HPDE6-E6E7 (cell line): ENCODE results near the gene CINP.
"Not testable (repeated sequence)": the region's sequence is repeated elsewhere in the genome, so short reads cannot be mapped to it uniquely, and the experiment has no call there.

ENCODE experiments used
- DNase-seq: peaks from one replicate; pipeline ENCODE4 v3.0.0; 2011; ENCODE audit warnings: missing footprints; ENCODE audit errors: extremely low spot score

CINP gene

DNA sequence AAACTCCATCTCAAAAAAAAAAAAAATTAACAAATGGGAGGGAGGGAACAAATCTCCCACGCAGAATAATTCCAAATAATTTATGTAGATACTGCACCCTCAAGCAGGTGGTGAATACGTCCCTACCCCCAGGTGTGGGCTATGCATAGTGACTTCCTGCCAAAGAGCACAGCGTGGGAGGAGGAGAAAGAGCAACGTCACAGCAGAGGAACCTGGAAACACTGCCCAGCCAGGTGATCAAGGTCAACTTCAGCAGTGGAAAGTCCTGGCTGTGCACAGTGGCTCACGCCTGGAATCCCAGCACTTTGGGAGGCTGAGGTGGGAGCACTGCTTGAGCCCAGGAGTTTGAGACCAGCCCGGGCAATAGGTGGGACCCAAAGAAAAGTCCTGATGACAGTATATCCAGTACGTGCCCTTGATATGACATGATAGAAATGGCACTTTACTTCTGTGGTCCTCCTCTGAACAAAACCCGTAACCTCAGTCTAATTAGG is 9.5 kb downstream of the CINP start:
- no peak for DNase-seq

DNA sequence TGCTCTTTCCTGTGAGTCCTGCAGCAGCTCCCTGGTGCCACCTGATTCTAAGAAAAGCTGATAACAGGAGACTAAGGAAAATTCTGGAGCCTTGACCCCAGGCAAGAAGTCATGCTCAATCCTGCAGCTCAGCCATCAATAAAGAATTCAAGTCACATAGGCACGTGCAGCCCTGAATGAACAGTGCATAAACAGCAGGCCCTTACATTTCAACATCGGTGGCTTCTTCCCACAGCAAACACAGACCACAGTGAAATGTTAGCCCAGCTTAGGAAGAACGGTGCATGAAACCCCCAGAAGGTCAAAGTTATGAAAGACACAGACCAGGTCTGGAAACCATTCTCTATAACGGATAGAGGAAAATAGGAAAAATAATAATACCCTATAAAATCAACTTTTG is 10.5 kb downstream of the CINP start:
- no peak for DNase-seq

DNA sequence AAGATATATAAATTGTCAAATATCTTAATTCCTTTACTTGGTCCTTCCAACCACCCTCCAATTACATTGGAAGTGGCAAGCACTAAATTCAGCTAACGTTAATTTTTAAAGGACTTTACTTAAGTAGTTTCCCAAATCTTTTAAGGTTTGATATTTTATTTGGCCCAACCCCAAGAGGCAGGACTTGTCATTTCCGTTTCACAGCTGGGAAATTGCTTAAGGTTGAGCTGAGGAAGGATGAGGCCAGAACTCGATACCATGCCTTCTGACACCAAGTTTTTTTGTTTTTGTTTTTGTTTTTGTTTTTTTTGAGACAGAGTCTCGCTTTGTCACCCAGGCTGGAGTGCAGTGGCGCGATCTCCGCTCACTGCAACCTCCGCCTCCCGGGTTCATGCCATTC is 11.1 kb downstream of the CINP start:
- DNase-seq = not testable (repeated sequence)

DNA sequence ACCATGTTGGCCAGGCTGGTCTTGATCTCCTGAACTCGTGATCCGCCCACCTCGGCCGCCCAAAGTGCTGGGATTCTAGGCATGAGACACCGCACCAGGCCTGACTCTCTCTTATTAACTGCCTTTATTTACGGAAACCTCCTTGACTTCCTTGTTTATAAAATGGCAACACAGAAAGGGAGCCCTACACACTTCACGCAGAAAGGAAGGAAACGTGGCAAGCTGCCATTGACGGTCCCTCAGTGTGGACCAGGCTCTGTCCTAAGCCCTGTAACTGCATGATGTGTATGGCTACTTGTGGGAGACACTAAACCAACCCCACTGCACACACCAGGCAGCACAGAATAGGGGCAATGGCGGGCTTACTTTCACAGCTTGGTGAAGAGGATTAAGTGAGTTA is 11.7 kb downstream of the CINP start:
- no peak for DNase-seq

DNA sequence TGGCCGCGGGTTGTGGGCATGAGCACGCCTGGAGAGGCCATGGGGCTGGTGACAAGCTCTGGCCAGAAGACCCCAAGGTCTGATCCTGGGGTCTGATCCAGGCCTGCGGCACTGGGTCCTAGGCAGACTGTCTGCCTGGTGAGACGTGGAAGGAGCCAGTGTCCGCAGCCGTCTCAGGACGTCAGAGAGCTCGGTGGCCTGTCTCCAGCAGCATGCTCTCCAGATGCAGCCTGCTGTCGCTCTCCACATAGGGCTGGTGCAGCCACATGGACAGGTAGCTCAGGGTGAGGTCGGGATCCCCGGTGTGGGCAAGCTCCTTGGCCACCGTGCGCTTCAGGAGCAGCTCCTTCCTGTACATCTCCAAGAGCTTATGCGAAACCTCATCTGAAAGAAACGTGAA is 14.3 kb downstream of the CINP start:
- DNase-seq = no peak

DNA sequence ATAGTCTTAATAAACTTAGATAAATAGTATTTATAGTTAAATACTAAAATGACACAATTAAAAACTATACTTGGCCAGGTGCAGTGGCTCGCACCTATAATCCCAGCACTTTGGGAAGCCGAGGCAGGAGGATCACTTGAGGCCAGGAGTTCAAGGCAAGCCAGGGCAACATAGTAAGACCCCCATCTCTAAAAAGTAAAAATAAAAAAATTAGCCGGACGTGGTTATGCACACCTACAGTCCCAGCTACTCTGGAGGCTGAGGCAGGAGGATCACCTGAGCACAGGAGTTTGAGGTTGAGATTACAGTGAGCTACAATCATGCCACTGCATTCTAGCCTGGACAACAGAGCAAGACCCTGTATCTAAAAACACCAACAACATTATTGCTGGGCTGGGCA is 16.0 kb downstream of the CINP start:
- no peak for DNase-seq

DNA sequence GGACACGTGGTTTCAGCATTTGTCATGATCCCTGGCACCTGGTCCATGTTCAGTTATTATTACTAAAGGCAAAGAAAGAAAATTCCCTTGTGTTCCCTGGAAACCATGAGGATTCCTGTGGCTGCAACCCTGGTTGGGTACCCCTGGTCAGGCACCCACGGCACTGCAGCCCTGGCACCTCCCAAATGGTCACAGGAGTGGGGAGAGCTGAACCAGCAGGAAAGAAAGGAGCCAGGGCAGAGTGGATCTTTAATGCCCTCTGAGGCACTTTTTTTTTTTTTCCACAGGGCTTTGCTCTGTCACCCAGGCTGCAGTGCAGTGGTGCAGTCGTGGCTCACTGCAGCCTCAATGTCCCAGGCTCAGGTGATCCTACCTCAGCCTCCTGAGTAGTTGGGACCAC is 17.5 kb downstream of the CINP start:
- DNase-seq = no peak

DNA sequence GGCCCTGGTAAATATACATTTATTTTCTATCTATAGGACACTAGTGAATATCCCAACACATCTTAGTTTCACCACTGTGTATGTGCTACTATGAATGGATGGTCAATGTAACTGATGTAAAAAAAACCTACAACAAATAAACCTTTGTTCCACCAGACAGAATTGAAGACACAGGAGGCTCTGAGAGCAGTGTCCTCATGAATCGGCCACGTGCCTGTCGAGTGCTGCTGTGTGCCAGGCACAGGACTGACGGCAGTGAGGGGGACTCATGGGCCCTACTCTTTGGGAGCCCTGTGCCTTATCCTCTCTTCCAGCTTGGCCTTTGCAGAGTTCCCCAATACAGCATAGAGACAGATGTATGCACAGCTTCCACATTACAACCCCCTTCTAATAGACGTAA is 18.2 kb downstream of the CINP start:
- DNase-seq = no peak

DNA sequence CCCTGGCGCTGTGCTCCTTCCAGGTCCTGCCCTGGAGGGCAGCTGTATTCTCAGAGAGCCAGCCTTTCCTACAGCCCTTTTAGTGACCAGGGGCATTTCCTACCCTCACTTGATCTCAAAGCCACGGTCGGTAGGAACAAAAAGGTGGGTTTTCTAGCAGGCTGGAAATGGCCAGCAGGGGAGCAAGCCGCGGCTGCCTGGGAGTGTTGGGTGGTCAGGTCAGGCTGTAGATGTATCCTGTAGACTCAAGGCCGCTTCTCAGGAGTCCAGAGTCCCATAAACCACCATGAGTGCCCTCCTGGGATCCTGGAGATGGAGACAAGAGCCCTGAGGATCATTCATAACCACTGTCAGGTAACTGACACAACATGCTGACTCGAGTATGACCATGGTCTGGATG is 18.6 kb downstream of the CINP start:
- no peak for DNase-seq

DNA sequence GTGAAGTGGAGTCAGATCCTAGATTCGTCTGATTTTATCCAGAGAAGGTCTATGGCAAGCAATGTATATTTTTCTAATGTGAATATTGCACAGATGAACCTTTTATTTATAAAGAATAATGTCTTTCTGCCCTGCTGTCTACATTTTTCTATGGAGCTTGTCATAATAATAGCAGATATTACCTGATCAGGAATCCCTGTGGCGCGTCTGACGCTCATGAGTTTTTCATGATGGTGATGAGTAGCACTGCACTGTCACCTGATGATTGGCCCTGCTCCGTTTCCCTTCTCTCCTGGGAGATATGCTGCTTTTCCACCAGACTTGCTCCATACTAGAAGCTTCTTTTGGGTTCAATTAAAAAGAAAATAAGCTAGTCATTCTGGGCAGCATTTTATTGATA is 20.5 kb downstream of the CINP start:
- no peak for DNase-seq

DNA sequence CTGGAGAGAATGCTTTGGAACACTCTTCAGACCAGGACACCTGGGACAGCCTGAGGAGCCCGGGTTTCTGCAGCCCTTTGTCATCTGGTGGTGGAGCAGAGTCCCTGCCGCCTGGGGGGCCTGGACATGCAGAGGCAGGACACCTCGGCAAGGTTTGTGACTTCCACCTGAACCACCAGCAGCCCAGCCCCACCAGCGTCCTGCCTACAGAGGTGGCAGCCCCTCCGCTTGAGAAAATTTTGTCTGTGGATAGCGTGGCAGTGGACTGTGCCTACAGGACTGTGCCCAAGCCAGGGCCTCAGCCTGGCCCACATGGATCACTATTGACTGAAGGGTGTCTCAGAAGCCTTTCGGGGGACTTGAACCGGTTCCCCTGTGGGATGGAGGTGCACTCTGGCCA is 21.1 kb downstream of the CINP start:
- no peak for DNase-seq

DNA sequence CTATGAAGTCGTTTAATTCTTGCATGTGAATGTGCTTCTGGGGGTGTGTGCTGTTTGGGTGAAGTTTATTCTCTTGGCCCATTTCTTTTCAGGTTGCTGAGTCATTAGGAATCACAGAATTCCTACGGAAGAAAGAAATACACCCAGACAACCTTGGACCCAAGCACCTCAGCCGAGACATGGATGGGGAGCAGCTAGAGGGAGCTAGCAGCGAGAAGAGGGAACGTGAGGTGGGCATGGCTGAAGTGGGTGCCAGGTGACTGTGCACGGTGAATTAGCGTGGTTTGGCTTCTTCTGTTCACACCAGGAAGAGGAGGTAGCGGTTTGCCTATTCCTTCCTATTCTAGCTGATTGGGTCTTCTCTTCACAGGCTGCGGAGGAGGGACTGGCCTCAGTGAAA is 24.0 kb downstream of the CINP start:
- no peak for DNase-seq

DNA sequence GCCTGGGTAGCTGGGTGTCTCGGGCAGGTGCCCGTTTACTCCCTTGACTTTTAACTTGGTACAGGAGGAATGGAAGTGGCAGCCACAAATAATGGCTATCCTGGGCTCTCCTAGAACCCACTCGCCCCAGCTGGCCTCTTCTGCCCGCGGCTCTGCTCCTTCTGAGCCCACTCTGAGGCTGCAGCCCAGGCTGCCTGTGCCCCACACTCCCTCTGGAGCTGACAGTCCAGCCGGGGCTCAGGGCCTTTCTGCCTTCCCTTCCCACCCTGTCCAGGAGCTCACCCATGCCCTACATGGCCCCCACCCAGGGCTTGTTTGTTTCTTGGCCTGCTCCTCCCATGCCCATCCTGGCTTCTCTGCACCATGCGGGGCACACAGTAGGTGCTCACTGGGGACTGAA is 27.5 kb downstream of the CINP start:
- no peak for DNase-seq

DNA sequence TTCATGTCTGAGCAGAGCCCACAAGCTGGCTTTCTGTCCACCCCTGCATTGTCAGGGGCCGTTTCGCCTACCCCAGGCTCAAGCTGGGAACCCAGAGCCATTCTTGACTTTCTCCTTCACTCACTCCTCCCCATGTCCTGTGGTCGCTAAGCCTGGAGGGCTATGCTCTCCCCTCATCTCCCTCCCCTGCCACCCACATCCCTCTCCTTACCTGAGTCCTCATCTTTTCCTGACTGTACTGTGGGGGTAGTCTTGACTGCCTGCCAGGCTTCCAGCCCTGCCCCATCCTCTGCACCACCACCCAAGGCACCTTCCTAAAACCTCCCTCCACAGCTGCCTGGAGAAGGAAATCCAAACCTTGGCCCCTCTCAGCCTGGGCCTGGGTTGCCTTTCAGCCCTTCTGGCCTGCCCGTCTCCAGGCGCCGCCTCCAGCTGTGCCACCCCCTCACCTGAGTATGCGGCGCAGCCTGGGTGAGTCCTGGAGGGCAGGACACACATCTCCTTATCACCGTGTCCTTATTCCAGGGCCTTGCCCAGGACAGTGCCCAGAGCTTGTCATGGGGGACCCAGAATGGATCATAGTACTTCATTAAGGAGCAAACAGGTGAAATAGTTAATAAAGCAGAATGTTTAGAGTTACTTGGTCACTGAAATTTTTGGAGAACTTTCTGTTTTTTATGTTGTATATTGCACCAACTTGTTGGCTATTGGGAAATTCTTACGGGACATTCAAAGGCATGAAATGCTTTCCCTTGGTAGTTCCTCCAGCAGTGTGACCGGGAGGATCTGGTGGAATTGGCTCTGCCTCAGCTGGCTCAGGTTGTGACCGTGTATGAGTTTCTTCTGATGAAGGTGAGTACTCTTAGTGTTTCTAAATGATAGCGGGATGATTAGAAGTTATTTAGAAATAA is 28.6 kb downstream of the CINP start:
- DNase-seq = no peak

DNA sequence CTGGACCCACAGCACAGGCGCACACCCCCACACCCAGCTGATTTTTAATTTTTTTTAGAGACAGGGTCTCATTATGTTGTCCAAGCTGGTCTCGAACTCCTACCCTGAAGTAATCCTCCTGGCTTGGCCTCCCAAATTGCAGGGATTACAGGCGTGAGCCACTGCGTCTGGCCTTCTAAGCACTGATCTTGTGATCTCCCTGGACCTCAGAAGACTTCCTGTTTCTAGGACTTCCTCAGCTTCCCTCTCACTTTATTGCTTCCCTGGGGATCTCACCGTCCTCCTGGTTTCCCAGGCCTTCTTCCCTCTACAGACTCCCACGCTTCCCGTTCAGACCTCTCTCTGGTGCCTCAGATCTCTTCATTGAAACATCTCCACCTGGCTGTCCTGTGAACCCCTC is 29.3 kb downstream of the CINP start:
- DNase-seq = no peak

DNA sequence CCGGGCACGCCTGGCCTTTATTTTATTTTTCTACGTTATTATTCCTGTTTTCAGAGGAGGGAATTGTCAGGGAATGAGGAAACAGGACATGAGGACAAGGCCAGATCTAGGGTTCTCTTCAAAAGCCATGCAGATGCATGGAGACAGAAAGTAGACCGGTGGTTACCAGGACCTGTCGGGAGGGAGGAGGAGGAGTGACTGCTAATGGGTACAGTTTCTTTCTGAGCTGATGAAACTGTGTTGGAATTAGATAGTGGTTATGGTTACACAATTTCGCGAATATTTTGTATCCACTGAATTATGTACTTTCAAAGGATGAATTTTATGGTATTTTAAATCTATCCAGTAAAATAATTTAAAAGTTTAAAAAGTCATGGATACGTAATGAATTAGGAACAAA is 31.9 kb downstream of the CINP start:
- no peak for DNase-seq

DNA sequence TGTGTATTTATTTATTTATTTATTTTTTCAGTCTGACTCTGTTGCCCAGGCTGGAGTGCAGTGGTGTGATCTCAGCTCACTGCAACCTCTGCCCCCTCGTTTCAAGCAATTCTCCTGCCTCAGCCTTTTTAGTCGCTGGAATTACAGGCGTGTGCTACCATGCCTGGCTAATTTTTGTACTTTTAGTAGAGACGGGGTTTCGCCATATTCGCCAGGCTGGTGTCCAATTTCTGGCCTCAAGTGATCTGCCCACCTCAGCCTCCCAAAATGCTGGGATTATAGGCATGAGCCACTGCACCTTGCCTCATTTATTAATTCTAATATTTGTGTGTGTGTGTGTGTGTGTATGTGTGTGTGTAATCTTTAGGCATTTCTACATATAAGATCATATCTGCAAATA is 33.3 kb downstream of the CINP start:
- DNase-seq = not testable (repeated sequence)

DNA sequence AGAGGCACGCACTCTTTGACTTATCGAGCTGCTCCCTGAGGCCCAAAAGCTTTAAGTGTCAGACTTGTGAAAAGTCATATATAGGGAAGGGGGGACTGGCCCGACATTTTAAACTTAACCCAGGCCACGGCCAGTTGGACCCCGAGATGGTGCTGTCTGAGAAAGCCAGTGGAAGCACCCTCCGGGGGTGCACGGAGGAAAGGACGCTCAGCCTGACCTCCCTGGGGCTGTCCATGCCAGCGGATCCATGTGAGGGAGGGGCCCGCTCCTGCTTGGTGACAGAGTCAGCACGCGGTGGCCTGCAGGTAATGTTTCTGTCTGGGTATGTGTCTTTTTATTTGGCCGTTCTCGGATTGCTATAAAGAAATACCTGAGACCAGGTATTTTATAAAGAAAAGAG is 36.1 kb downstream of the CINP start:
- DNase-seq = no peak

DNA sequence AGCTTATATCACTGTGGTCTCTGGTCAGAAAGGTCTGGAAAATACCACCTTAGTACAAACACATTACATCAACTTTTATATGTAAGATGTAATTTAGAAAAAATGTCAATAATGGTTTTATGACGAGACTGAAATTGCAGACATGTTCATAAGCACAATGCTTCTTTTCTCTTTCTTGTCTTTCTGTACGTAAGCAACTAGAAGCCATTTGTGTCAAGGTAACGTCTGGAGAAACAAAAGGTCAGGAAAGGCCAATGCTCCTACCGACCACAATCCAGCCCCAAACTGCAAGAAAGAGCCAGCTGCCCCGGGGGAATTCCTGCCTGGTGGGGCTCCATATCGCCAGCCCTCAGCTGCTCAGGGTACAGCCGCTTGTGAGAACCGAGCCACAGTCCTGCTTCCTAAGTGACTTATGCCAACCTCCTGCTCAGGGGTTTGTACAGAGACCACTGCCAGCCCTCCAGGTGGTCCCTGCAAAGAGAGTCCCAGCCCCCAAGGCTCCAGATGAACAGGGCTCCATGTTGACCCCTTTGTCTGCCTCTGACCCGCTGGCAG is 36.8 kb downstream of the CINP start:
- DNase-seq = no peak

DNA sequence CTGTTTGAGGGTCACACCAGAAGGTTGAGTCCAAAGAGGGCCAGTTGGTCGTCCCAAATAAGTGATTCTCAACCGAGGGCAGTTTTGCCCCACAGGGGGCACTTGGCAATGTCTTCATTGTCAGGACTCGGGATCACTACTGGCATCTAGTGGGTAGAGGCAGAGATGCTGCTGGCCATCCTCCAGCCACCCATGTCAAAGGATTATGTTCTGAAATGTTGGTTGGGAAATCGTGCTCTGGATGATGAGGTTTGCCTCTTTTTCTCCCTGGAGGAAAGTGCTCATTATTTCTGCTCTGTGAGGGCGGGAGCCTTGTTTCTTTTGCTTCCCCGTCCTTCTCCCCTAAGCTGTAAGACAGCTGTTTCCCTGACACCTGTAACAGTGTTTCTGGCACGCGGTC is 39.6 kb downstream of the CINP start:
- peak; percentile 60 for DNase-seq

DNA sequence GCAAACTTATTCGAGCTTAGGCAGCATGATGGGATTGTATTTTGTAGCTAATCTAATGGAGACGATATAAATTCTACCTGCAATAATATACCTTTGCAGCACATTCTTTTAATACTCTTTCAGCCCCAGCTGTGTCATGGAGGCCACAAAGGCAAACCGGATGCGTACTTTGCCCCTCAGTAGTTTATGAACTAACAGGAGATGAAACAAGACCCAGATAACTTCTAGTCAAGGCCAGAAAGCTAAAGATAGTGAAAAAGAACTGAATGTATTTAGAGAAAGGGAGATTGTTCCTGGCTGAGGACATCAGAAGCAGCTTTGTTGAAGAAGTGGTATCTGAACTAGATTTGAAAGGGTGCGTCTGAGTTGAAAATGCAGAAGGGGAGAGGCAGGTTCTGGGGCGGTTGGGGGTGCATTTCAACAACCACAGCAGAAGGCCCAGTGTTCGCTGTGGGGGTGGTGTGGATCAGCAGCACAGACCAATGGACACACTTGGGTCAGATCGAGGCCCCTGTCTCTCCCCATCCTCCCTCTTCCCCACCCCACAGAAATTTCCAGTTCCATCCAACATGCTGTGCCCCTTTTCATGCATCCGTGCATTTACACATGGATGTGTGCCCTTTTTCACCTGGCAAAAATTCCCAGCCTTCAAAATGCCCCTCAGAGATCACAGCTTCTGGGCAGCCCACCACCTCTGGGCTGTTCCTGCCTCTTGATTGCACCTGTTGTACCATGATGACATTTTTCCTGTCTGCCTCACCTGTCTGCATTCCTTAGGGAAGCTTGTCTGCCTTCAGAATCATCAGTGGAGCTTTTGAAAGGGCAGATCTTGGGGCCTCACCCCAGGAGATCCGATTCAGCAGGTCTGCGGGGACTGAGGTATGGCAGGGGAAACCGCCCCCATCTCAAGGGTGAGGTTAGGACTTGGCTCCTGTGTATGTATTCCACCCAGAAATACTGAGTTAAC is 41.0 kb downstream of the CINP start:
- no peak for DNase-seq
